GM23338 (cell line): ENCODE measurements around the gene NUBP1. TPM values are rescaled to one million over a fixed set of nuclear protein-coding genes. Genes with fewer than 3 reads are reported as not detected.

ENCODE experiments used
- ATAC-seq: fragments of 200-7000 bp; cut with Tn5 transposase; 3 replicates; pipeline ENCODE4 v1.9.1; 2020
- DNase-seq: peaks from one replicate; pipeline ENCODE4 v3.0.0-alpha.2; 2015; ENCODE audit warnings: low spot score
- H2AFZ ChIP-seq: fragments of 200-600 bp; sonication (generic); 2 replicates; pipeline ENCODE4 v1.8.0; 2016; ENCODE audit warnings: antibody characterized with exemption, mild to moderate bottlenecking, moderate library complexity
- H3F3A ChIP-seq: fragments of 200-600 bp; sonication (generic); replicated peaks from 2 replicates; pipeline ENCODE4 v1.8.0; 2017; ENCODE audit warnings: antibody characterized with exemption, mixed run types, low read depth
- H3K27ac ChIP-seq: fragments of 200-600 bp; sonication (generic); 2 replicates; pipeline ENCODE4 v1.6.1; 2016; ENCODE audit warnings: low read depth
- H3K27me3 ChIP-seq: fragments of 200-600 bp; sonication (generic); 2 replicates; pipeline ENCODE4 v1.8.0; 2016; ENCODE audit warnings: mild to moderate bottlenecking, mixed run types, moderate library complexity; ENCODE audit not compliant: insufficient read depth
- H3K36me3 ChIP-seq: fragments of 200-600 bp; sonication (generic); 2 replicates; pipeline ENCODE4 v1.8.0; 2016; ENCODE audit warnings: mild to moderate bottlenecking; ENCODE audit not compliant: insufficient read depth
- H3K4me1 ChIP-seq: fragments of 200-600 bp; sonication (generic); 2 replicates; pipeline ENCODE4 v1.8.0; 2016; ENCODE audit warnings: mild to moderate bottlenecking, moderate library complexity; ENCODE audit not compliant: insufficient read depth
- H3K4me2 ChIP-seq: fragments of 200-600 bp; sonication (generic); 2 replicates; pipeline ENCODE4 v1.7.1; 2017; ENCODE audit warnings: mixed run types
- H3K4me3 ChIP-seq: fragments of 200-600 bp; sonication (generic); 2 replicates; pipeline ENCODE4 v1.6.1; 2016; ENCODE audit warnings: mixed run types
- H3K79me2 ChIP-seq: fragments of 200-600 bp; sonication (generic); replicated peaks from 2 replicates; pipeline ENCODE4 v1.8.0; 2017; ENCODE audit warnings: mild to moderate bottlenecking; ENCODE audit not compliant: insufficient read depth
- H3K9me2 ChIP-seq: fragments of 200-600 bp; sonication (generic); 2 replicates; pipeline ENCODE4 v1.8.0; 2017; ENCODE audit not compliant: insufficient read depth
- H4K20me1 ChIP-seq: fragments of 200-600 bp; sonication (generic); replicated peaks from 2 replicates; pipeline ENCODE4 v1.8.0; 2017; ENCODE audit warnings: mild to moderate bottlenecking; ENCODE audit not compliant: insufficient read depth
- H3K27ac Mint-ChIP-seq: 2 replicates; pipeline ENCODE4 v1.8.0; 2020; ENCODE audit warnings: inconsistent platforms, mild to moderate bottlenecking, moderate library complexity, mixed read lengths
- H3K27me3 Mint-ChIP-seq: 3 replicates; pipeline ENCODE4 v1.8.0; 2022; ENCODE audit warnings: low read depth, mild to moderate bottlenecking, moderate library complexity, mixed read lengths, inconsistent platforms; ENCODE audit not compliant: insufficient read depth, poor library complexity
- H3K36me3 Mint-ChIP-seq: 3 replicates; pipeline ENCODE4 v1.8.0; 2021; ENCODE audit warnings: low read depth, mild to moderate bottlenecking, inconsistent platforms, moderate library complexity, mixed read lengths
- H3K4me1 Mint-ChIP-seq: 3 replicates; pipeline ENCODE4 v1.8.0; 2020; ENCODE audit warnings: mild to moderate bottlenecking, inconsistent platforms, mixed read lengths
- H3K4me3 Mint-ChIP-seq: 3 replicates; pipeline ENCODE4 v1.8.0; 2021; ENCODE audit warnings: moderate library complexity, mild to moderate bottlenecking, inconsistent platforms, mixed read lengths
- H3K9me3 Mint-ChIP-seq: 3 replicates; pipeline ENCODE4 v1.8.0; 2020; ENCODE audit warnings: moderate library complexity, mild to moderate bottlenecking, inconsistent platforms, mixed read lengths
- CREB1 ChIP-seq: fragments of 250-450 bp; sonication (Bioruptor Pico); IDR thresholded peaks from 2 replicates; pipeline ENCODE4 v1.5.0; 2020; ENCODE audit warnings: low read depth, mild to moderate bottlenecking, moderate library complexity
- EZH2 ChIP-seq: fragments of 200-600 bp; sonication (generic); IDR thresholded peaks from one replicate; pipeline ENCODE4 v1.8.0; 2017; ENCODE audit warnings: antibody characterized with exemption, mild to moderate bottlenecking, low read depth; ENCODE audit not compliant: unreplicated experiment
- EZH2phosphoT487 ChIP-seq: fragments of 200-600 bp; sonication (generic); IDR thresholded peaks from one replicate; pipeline ENCODE4 v1.8.1; 2018; ENCODE audit warnings: antibody characterized with exemption; ENCODE audit not compliant: unreplicated experiment
- JUNB ChIP-seq: IDR thresholded peaks from one replicate; pipeline ENCODE4 v1.6.1; 2016; ENCODE audit warnings: antibody characterized with exemption; ENCODE audit not compliant: unreplicated experiment
- NANOG ChIP-seq: IDR thresholded peaks from 2 replicates; pipeline ENCODE4 v1.6.1; 2016; ENCODE audit warnings: antibody characterized with exemption, borderline replicate concordance
- POLR2AphosphoS5 ChIP-seq: IDR thresholded peaks from 2 replicates; pipeline ENCODE4 v1.6.1; 2016; ENCODE audit warnings: antibody characterized with exemption, low read depth
- STAT1 ChIP-seq: IDR thresholded peaks from one replicate; pipeline ENCODE4 v1.6.1; 2016; ENCODE audit warnings: antibody characterized with exemption; ENCODE audit not compliant: unreplicated experiment
- ZNF114 ChIP-seq: fragments of 250-450 bp; sonication (Bioruptor Pico); IDR thresholded peaks from 2 replicates; pipeline ENCODE4 v1.5.0; 2020; ENCODE audit warnings: mild to moderate bottlenecking, moderate library complexity
- ZNF331 ChIP-seq: fragments of 250-450 bp; sonication (Bioruptor Pico); IDR thresholded peaks from 2 replicates; pipeline ENCODE4 v1.5.0; 2020; ENCODE audit warnings: low read depth, mild to moderate bottlenecking, moderate library complexity
- polyA plus RNA-seq: library from polyadenylated mRNA; unstranded; fragments of >200 nt; fragmentation: Nextera tagmentation; extraction: Ambion mirVana; gene quantifications from 2 replicates; pipeline ENCODE4 v1.2.1, GENCODE V29; 2016
- total RNA-seq: library from RNA; depleted of rRNA; stranded (reverse); fragments of >200 nt; shearing (Covaris generic); gene quantifications from 2 replicates; pipeline ENCODE4 v1.2.3, GENCODE V29; 2014
- TF ChIP-seq, protein P1 (sequence below): IDR thresholded peaks from 2 replicates; pipeline ENCODE4 v1.6.1; 2016; ENCODE audit warnings: antibody characterized with exemption
- TF ChIP-seq, protein P2 (sequence below), 2 experiments: fragments of 200-600 bp in 1 of 2; sonication (generic) in 1 of 2; conservative IDR thresholded peaks; 2 replicates each; pipeline versions ENCODE4 v1.5.1 to v1.6.1; 2016 to 2017; ENCODE audit warnings: antibody characterized with exemption in 2 of 2, low read depth in 2 of 2, mild to moderate bottlenecking in 2 of 2, moderate library complexity in 1 of 2
- TF ChIP-seq, protein P3 (sequence below): IDR thresholded peaks from one replicate; pipeline ENCODE4 v1.6.1; 2018; ENCODE audit warnings: antibody characterized with exemption; ENCODE audit not compliant: unreplicated experiment

Gene NUBP1
- total and polyA plus RNA-seq, 2 experiments from 2014 or later, result 22.8 to 41.2 TPM

DNA sequence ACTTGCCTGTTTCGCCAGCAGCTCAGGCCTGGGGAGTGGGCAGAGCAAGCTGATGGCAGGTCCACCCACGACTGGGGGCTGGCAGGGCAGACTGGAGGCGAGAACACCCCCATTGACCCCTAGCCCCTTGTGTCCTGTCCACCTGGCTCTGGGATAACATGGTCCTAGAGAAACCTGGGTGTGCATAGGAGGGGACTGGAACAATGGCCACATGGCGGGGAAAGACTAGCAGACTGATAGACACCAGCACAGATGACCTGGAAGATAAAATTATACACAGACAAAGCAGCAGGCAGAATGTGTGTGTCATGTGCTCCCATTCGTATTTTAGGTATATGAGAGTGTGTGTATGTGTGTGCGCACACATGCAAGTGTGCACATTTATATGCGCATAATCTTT, 23.5 kb downstream of the NUBP1 start:
- H3K4me2 ChIP-seq, result no peak overlapping the region
- no peak overlapping the region for H3K4me3 Mint-ChIP-seq
- no peaks in the 10 kb centered on the region; the same call in 2 of the 3 replicates for H3K9me3 Mint-ChIP-seq
- H3K79me2 ChIP-seq, result no peaks in the 10 kb centered on the region
- no peak overlapping the region for H3K27ac ChIP-seq
- no peaks in the 10 kb centered on the region for H3K9me2 ChIP-seq
- H3K27me3 Mint-ChIP-seq, result peaks cover 3% of the 10 kb centered on the region
- no peak for ATAC-seq
- no peak for DNase-seq
- no peaks in the 10 kb centered on the region for H3K27me3 ChIP-seq
- H3K4me1 ChIP-seq, result no peaks in the 10 kb centered on the region
- no peaks in the 10 kb centered on the region for H3F3A ChIP-seq
- H3K4me1 Mint-ChIP-seq, result no peaks in the 10 kb centered on the region
- TF ChIP-seq, protein P1, sequence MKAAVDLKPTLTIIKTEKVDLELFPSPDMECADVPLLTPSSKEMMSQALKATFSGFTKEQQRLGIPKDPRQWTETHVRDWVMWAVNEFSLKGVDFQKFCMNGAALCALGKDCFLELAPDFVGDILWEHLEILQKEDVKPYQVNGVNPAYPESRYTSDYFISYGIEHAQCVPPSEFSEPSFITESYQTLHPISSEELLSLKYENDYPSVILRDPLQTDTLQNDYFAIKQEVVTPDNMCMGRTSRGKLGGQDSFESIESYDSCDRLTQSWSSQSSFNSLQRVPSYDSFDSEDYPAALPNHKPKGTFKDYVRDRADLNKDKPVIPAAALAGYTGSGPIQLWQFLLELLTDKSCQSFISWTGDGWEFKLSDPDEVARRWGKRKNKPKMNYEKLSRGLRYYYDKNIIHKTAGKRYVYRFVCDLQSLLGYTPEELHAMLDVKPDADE, result no peak
- TF ChIP-seq NANOG (no peak), STAT1 (no peak), ZNF331 (CRISPR knock-in tag) (no peak), CREB1 (no peak), EZH2 (no peak), ZNF114 (CRISPR knock-in tag) (no peak), JUNB (no peak), EZH2phosphoT487 (no peak)
- TF ChIP-seq, protein P2, sequence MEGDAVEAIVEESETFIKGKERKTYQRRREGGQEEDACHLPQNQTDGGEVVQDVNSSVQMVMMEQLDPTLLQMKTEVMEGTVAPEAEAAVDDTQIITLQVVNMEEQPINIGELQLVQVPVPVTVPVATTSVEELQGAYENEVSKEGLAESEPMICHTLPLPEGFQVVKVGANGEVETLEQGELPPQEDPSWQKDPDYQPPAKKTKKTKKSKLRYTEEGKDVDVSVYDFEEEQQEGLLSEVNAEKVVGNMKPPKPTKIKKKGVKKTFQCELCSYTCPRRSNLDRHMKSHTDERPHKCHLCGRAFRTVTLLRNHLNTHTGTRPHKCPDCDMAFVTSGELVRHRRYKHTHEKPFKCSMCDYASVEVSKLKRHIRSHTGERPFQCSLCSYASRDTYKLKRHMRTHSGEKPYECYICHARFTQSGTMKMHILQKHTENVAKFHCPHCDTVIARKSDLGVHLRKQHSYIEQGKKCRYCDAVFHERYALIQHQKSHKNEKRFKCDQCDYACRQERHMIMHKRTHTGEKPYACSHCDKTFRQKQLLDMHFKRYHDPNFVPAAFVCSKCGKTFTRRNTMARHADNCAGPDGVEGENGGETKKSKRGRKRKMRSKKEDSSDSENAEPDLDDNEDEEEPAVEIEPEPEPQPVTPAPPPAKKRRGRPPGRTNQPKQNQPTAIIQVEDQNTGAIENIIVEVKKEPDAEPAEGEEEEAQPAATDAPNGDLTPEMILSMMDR (conservative IDR thresholded peaks at IDR 0.05; ENCODE audit: low read depth in 2 of 2), result no peak
- H3K27ac Mint-ChIP-seq, result no peak overlapping the region
- H4K20me1 ChIP-seq, result no peaks in the 10 kb centered on the region
- H3K36me3 Mint-ChIP-seq, result peaks cover 34% of the 10 kb centered on the region
- H3K4me3 ChIP-seq, result no peak overlapping the region
- no peaks in the 10 kb centered on the region; the same call in 1 of the 2 replicates for H3K36me3 ChIP-seq
- no peak overlapping the region for H2AFZ ChIP-seq

DNA sequence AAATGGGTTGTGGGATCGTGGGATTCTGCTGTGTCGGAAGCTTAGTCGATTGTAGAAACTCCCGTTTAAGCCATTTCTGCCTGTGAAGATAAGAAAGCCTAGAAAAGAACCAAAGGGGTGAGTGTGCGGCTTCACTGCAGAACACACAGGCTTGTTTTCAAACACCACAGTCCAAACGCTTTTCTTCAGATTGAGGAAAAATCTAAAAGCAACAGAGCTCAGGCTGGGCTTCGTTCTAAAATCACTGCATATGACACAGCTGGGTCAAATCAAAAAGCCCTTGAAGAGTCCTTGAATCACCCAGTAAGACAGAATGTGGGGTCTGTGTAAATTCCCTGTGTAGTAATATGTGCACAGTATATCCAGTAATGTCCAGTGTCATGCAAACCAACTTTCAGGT, 25.7 kb downstream of the NUBP1 start:
- no peak for DNase-seq
- no peak overlapping the region for H3K4me2 ChIP-seq
- no peaks in the 10 kb centered on the region for H3K27me3 ChIP-seq
- H3K4me3 ChIP-seq, result no peak overlapping the region
- Mint-ChIP-seq H3K4me1 (peaks cover 2% of the 10 kb centered on the region; the same call in 2 of the 3 replicates), H3K4me3 (no peak overlapping the region), H3K9me3 (no peaks in the 10 kb centered on the region), H3K27ac (no peak overlapping the region), H3K36me3 (peaks cover 17% of the 10 kb centered on the region), H3K27me3 (peaks cover 1% of the 10 kb centered on the region)
- no peaks in the 10 kb centered on the region for H3K9me2 ChIP-seq
- H3K36me3 ChIP-seq, result no peaks in the 10 kb centered on the region; the same call in 1 of the 2 replicates
- no peaks in the 10 kb centered on the region for H3F3A ChIP-seq
- no peak for ATAC-seq
- no peak overlapping the region; the same call in 1 of the 2 replicates for H3K27ac ChIP-seq
- no peaks in the 10 kb centered on the region for H3K79me2 ChIP-seq
- H3K4me1 ChIP-seq, result no peaks in the 10 kb centered on the region
- H4K20me1 ChIP-seq, result no peaks in the 10 kb centered on the region
- H2AFZ ChIP-seq, result no peak overlapping the region
- no peak for TF ChIP-seq ZNF114 (CRISPR knock-in tag)
- TF ChIP-seq, protein P3, sequence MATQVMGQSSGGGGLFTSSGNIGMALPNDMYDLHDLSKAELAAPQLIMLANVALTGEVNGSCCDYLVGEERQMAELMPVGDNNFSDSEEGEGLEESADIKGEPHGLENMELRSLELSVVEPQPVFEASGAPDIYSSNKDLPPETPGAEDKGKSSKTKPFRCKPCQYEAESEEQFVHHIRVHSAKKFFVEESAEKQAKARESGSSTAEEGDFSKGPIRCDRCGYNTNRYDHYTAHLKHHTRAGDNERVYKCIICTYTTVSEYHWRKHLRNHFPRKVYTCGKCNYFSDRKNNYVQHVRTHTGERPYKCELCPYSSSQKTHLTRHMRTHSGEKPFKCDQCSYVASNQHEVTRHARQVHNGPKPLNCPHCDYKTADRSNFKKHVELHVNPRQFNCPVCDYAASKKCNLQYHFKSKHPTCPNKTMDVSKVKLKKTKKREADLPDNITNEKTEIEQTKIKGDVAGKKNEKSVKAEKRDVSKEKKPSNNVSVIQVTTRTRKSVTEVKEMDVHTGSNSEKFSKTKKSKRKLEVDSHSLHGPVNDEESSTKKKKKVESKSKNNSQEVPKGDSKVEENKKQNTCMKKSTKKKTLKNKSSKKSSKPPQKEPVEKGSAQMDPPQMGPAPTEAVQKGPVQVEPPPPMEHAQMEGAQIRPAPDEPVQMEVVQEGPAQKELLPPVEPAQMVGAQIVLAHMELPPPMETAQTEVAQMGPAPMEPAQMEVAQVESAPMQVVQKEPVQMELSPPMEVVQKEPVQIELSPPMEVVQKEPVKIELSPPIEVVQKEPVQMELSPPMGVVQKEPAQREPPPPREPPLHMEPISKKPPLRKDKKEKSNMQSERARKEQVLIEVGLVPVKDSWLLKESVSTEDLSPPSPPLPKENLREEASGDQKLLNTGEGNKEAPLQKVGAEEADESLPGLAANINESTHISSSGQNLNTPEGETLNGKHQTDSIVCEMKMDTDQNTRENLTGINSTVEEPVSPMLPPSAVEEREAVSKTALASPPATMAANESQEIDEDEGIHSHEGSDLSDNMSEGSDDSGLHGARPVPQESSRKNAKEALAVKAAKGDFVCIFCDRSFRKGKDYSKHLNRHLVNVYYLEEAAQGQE, result no peak
- no peak for TF ChIP-seq STAT1
- no peak for TF ChIP-seq POLR2AphosphoS5
- no peak for TF ChIP-seq EZH2
- TF ChIP-seq NANOG, result no peak
- TF ChIP-seq, protein P1, result no peak
- TF ChIP-seq EZH2phosphoT487, result no peak
